Caki2 (cell line): ENCODE data around the gene CLMN. TPM values are rescaled to one million over a fixed set of nuclear protein-coding genes. Genes with fewer than 3 reads are reported as not detected.

Experiments
- DNase-seq: peaks from one replicate; pipeline ENCODE4 v3.0.0-alpha.2; 2015; ENCODE audit warnings: low read depth
- in situ Hi-C: cut with HindIII; loops from 2 replicates; pipeline ENCODE4 v1.10.0; 2016; ENCODE audit warnings: low sequenced_read_pairs, low pct_unique_long_range_greater_than_20kb, mixed read lengths
- total RNA-seq: library from RNA; depleted of rRNA; stranded (reverse); fragments of >200 nt; shearing (Covaris generic); gene quantifications from 2 replicates; pipeline ENCODE4 v1.2.3, GENCODE V29; 2014; ENCODE audit warnings: low replicate concordance

CLMN gene
- total RNA-seq, 1 experiment from 2014 or later = 4.3 TPM

DNA sequence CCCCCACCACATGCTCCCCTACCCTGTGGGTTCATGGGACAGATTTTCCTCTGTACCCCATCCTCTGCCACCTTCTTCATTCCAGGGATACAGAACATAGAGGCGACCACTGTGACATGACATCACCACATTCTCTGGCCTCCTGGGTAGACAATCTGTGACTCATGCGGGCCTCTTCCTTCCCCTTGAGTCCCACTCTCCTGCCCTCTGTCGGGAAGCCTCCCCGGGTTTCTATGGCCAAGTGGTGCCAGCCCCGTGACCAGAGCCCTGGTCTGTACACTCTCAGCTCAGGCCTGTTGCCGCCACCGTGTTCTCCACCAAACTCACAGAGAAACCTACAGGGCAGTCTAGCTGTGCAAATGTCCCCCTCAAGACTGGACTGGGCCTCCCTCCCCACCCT, 8.0 kb downstream of the CLMN start:
- DNase-seq = no peak
- in situ Hi-C loops = no loop called here

DNA sequence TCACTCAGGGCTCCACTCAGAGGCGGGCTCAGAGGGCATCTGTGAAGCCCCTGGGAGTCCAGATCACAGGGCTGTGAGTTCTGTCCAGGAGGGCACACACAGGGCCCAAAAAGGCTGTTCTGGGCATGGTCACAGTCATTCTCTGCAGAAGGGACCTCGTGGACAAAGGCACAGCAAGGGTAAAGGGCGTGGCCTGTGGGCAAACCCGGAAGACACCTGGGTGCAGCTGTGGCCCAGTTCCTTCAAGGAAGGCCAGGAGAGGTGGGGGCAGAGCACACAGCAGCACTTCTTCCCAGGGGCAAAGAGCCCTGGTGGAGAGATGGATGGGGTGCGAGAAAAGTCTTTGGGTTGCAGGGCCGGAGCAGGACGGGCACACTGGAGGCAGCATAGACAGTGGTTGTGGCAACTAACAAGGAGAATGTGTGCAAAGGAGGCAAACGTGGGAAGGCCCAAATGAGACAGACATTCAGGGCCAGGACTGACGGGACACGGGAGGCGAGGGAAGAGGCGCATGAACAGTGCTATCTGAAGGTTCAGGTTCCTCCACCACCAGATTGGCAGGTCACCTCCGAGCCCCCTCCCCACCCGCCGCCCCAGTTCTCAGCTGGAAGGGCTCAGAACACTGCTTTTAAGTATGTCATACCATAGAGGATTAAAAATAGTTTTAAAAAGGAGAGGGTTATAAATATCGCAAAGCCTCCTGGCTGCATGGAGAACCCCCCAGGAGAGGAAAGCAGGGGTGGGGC, 8.9 kb downstream of the CLMN start:
- DNase-seq = no peak
- in situ Hi-C loops = no loop called here

DNA sequence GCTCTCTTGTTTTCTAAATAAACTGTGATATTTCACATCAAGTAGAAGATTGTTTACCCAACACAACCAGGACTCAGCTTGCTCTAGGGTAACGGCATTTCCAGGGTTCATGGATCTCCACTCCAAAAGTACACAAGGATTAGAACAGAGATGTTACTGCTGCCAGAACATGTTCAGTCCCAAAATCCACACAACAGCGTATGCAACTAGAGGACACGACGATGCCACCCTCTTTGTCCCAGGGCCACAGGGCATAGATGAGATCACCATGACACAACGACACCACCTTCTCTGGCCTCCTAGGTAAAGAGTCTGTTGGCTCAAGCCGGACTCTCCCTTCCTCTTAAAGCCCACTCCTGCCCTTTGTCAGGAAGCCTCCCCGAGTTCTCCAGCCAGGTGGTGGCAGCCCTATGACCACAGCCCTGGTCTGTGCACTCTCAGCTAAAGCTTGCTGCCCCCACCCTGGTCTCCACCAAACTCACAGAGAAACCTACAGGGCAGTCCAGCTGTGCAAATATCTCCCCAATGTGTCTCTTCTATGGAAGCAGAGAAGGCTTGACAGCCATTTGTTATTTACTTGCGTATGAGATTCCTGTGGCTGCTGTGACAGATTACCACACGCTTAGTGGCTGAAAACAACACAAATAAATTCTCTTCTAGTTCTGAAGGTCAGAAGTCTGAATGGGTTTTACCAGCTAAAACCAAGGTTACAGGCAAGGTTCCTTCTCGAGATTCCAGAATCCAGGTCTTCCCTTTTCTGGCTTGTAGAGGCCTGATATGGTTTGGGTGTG, 10.3 kb downstream of the CLMN start:
- in situ Hi-C loops = no loop called here
- no peak for DNase-seq

DNA sequence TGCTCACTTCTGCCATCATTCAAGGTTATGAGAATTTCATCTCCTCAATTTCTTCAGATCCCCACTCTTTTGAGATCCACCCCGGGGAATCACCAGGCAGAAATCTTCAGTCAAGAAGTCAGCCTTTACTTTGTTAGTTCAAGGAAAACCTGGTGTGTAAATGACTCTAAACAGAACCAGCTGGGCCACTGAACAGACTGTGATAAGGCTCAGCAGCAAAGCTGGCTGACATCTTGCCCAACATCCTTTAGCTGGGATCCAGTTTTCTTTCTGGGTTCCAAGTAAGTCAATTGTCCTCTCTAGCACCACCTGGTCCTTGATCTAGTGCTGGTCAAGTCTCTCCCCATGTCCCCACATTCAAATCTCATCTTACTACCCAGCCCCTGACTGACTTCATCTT, 11.6 kb downstream of the CLMN start:
- in situ Hi-C loops = no loop called here
- no peak for DNase-seq

DNA sequence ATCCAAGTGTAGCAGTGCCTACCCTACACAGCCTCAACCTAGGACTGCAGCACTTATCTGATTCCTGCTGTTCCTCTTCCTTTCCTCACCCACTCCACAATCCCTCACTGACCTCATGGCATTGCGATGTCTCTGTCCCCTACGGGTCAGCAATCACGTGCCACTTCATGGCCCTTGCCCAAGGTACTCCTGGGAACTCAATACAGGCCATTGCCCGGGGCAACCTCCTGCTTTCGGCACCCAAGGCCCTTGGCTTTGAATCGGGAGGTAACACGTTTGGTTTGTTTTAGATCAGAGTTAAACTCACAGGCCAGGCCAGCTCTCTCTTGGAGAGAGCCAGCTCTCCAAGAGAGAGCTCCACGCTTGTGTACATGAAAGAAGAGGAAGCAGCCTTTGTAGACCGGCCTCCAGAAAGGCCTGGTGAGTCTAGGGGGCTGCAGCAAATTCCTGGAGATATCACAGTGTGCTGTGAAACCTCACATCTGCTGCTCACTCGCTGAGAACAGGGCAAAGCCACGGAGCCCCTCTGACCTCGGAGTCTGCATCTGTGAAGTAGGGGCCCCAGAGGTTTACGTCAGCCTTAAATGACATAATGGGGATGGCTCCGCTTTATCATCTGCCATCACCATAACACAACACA, 12.2 kb downstream of the CLMN start:
- no peak for DNase-seq
- in situ Hi-C loops = no loop called here

DNA sequence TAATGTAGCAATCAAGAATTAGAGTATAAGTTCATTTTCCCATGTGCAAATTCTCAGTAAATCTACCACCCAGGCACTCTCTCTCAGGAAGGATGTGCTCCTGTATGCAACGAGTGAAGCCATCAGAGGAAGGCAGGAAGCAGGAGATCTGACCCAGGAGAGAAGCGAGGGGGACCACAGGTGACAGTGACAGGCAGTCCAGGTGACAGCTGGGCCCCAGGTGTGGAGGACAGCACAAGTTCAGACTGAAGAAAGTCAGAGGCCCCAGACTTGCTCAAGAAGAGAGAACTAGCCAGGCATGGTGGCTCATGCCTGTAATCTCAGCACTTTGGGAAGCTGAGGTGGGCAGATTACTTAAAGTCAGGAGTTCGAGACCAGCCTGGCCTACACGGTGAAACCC, 13.8 kb downstream of the CLMN start:
- in situ Hi-C loops = no loop called here
- no peak for DNase-seq

DNA sequence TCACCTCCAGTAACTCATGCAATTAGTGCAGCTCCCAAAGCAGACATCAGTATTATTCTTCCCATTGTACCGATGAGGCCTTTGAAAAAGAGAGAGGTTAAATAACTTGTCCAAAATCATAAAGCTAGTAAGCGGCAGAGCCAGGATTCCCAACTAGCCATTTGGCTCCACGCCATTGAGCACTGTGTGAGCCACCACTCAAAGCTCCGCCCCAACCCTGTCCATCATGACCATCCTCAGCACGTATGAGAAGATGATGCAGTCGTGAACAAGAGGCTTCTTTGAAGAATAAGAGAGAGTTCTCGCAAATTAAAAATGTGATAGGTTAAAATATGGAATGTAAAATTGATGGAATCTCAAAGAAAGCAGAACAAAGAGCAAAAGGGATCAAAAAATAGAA, 14.6 kb downstream of the CLMN start:
- in situ Hi-C loops = no loop called here

DNA sequence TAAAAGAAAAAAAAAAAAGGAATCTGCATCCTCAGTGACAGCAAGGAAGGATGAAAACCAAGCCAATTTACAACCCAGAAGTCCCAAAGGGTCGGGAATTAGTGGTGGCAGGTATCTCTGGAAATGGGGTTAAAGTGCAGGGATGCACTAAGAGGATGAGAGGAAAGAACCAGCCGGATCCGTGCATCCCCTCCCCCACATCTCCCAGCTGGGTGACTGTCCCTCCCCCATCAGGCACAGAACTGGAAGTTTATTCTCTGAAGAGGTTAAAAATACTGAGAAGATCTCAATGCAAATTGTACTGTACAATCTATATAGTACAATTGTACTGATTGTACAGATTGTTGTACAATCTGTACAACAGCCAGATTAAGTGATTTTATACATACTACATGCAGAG, 15.4 kb downstream of the CLMN start:
- DNase-seq = no peak
- in situ Hi-C loops = no loop called here

More for the DNA sequence above, 14.6 kb downstream of the CLMN start:
- DNase-seq = no peak

DNA sequence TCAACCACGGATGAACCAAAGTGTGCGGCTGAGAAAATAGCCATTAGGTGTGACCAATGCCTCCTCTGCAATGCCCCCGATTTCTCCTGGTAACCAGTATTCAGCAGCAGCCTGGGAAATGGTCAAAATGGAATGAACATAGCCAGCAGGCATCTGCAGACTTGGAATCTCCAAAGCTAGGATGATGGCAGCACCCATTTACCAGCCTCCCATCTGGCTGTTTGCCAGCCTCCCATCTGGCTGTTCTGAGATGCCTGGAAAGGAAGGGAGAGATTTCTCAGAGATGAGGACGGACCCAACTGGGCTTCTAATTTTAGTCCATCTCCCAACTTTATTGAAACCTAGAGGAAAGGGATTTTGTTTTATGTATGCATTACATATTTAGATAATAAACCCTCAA, 16.2 kb downstream of the CLMN start:
- in situ Hi-C loops = no loop called here
- DNase-seq = no peak

DNA sequence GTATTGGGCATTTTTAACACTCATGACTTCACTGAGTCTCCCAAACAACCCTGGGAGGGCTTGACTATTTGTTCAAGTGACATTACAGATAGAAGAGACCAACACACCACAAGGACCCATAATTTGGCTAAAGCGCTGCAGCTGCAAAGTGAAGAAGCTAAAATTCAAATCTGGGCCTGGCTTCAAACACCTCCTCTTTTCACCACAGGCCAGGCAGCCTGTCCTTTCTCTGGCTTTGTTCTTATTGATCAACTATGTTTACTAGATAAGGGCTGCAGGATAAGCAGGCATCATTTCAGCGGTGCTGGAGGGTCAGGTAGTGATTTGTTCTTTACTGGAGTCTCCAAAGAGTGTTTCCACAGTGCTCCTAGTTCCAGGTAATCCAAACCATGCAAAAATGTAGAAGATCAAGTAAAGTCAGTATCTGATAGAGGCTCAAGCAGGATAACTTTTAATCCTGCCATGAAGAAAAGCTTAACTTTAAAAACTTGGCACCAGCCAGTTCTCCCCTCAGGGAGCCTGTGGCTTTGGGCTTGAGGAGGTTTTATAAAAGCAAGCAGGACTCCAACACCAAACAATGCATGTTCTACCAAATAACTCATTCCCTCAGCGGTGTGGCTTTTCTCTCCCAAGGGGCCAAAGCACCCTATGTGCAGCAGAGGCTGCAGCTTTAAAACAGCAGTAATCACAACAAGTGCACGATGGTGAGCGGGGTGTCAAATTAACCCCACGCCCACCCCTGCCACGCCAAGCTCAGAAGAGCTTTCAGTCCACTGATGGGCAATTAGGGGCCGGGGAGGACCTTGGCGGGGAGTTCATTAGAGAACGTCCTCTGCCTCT, 16.8 kb downstream of the CLMN start:
- in situ Hi-C loops = no loop called here
- DNase-seq = no peak

DNA sequence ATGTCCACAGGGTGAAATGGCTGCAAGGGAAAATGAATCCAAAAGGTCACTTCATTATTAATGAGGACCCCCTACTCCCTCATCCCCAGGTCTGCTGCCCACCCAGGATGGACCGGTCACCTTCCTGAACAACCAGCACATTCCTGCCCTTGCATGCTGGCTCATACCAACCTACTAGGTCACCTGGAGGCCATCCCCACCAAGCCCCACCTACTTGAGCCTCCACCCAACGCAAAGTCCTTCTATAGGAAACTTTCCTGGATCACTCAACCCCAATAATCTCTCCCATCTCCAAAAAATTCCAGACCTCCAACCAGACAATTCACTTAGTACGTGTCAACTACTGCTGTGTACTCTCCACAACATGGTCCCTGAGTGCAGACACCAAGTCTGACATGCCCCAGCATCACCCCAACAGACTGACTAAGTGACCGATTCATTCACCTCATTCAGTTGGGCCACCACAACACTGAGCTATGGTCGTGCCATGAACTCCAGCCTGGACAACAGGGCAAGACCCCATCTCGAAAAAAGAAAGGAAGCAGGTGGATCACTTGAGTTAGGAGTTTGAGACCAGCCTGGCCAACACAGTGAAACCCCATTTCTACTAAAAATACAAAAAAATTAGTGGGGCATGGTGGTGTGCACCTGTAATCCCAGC, 18.1 kb downstream of the CLMN start:
- no peak for DNase-seq
- in situ Hi-C loops = no loop called here

DNA sequence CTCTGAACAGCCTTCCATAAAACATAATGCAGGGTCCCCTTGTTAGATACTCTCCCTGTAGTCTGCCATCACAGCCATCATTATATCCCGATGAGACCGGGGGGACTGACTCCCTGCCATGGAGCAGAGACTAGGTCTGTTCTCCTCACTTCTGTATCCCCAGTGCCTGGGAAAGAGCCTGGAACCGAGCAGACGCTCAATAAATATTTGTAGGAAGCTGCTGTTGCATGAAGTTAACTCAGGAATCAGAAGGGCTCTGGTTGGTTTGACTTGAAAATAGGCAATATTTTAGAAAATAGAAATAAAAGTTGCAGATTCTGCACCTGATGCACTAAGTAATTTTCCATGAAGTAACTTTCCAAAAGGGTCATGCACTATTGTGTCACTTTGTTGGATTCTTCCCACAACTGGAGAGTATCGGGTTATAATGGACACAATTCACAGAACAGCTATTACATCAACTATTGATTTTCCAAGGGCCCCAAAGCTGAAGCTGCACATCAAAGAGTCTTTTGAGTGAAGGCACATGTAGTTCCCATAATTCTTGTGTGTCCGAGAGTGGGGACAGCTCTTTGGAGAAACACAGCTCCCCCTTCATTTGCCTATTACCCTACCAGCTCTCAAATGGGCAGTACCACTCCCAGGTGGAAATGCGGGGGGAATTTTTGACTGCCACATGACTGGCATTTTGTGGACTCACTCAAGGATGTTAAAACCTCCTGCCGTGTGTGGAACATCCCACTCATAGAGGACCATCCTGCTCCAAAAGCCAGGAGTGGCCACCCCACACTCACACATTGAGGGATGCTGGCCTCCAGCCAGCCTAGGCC, 18.8 kb downstream of the CLMN start:
- DNase-seq = no peak
- in situ Hi-C loops = no loop called here

DNA sequence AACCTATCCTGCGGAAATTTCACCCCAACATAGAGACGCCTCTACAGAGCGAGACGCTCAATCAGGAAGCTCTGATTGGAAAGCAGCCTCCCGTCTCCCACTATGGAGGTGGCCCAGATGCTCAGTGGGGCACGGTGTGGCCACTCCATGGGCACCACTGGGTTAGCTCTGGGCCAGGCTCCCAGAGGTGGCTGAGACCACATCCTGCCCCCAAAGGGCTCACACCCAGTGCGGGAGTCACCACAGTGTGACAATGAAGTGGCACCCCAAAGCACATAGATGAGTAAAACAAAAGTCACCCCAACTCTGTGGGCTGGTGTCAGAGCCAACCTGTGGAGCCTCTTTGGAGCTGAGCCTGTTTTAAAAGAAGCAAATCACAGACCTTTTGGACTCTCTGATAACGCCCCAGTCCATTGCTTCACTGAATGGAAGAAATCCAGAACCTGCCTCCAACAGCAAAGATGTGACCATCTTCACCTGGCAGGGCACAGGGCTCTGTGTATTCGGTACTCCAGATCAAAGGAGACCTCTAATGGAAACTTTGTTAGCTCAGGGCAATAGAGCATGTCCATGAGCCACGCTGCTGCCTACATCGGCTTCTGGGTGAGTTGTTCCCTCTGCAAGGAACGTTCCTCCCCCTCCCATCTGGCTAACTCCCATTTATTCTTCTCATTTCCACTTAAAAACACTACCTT, 19.6 kb downstream of the CLMN start:
- no peak for DNase-seq
- in situ Hi-C loops = no loop called here

DNA sequence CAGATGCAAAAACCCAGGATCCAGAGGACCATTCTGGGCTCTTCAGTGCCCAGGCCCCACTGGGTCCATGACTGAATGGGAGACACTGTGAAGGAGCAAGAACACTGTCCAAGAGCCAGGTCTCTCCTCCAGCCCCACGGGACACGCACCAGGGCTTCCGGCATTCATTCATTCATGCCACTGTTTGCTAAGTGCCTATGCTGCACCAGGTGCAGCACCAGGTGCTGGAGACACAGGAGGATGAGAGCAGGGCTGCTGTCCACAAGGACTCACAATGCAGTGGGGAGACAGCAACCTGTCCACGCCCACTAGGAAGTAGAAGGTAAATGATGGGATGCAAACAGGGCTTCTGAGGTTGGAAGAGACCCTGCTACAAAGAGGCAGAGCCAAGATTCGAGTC, 20.4 kb downstream of the CLMN start:
- in situ Hi-C loops = no loop called here
- no peak for DNase-seq

DNA sequence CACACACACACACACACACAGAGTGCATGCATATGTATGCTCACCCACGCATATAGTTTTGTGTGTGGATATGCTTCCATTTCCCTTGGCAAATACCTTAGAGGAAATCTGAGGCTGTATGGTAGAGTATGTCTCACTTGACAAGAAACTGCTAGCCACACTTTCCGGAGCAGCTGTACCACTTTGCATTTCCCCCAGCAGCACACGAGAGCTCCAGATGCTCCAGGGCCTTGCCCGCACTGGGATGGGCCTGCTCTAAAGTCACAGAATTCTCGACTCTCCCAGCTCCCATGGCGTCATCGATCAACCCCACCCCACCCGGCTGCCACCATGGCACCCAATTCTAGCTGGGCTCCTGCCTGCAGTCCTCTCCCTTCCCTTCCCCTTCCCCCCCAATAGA, 21.9 kb downstream of the CLMN start:
- no peak for DNase-seq
- in situ Hi-C loops = no loop called here

DNA sequence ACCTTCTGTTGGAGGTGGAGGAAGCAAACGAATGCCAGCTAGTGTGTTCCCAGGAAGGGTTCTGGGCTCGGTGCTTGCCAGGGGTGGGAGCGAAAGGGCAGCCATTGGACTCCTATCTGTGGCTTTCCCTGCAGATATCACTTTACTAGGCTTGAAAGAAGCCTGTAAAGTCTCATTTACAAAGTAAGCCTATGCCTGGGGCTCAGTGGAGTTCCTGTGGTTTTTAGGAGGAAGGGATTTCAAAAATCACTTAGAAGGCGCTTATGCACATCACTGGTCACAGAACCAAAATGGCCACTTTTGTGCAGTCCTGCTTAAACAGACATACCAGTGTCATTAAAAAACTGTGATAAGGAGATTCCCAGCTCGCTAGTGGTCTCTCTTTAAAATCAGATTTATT, 22.7 kb downstream of the CLMN start:
- in situ Hi-C loops = no loop called here
- DNase-seq = no peak
